Lower leg skin (tissue), 4 donors: ENCODE data around the gene PTPA. TPM values are rescaled to one million over a fixed set of nuclear protein-coding genes. Genes with fewer than 3 reads are reported as not detected.
A peak's percentile ranks its signal among the peaks of the same experiment; 100 is the strongest.

ENCODE experiments used
- DNase-seq, 2 donors: peaks; one replicate each; pipeline ENCODE4 v3.0.0-alpha.2; 2019; ENCODE audit warnings: low spot score in 2 of 2
- H3K4me3 ChIP-seq: fragments of 200-600 bp; sonication (generic); 2 replicates; pipeline ENCODE4 v1.5.1; 2017; ENCODE audit warnings: mild to moderate bottlenecking, low read depth; ENCODE audit not compliant: poor library complexity, severe bottlenecking
- CTCF ChIP-seq, 3 donors: fragments of 450-650 bp; IDR thresholded peaks; one replicate each; pipeline ENCODE4 v1.5.1; 2016; ENCODE audit warnings: antibody characterized with exemption in 3 of 3, mild to moderate bottlenecking in 3 of 3, moderate library complexity in 2 of 3
- POLR2A ChIP-seq, 2 donors: fragments of 450-650 bp; IDR thresholded peaks; one replicate each; pipeline ENCODE4 v1.6.1; 2016 to 2017; ENCODE audit warnings: antibody characterized with exemption in 2 of 2, mild to moderate bottlenecking in 1 of 2, moderate library complexity in 1 of 2
- WGBS, 2 donors: methylation state at CpG; one replicate each; pipeline ENCODE4 v1.1.5; 2018; 5-methylcytosine and 5-hydroxymethylcytosine counted together
- intact Hi-C: fragments of 100-400 bp; cut with DNase I; formaldehyde crosslinking; loops from one replicate; pipeline ENCODE4 v1.15.0; 2023; ENCODE audit warnings: low total_unique reads
- total RNA-seq, 4 donors: library from RNA; depleted of rRNA; stranded (reverse); fragments of >200 nt; gene quantifications; one replicate each; pipeline ENCODE4 v1.1.0, GENCODE V29; 2016

PTPA gene
- total RNA-seq, 4 donors from 2014 or later = 62.9 to 104 (median 73.8) TPM

- WGBS, 2 donors = 37 to 43% methylated on average over 14 of the region's 14 CpGs
- intact Hi-C loops = no loop called here
- H3K4me3 ChIP-seq = no peak overlapping the region
- peak; percentile 87 to 98 for DNase-seq
- TF ChIP-seq POLR2A (IDR thresholded peaks at IDR 0.05) = no peak
These were observed 32.1 kb downstream of the PTPA start for GRCh38 chr9:129143031-129143927.

- intact Hi-C loops = no loop called here
- no peak for TF ChIP-seq POLR2A (IDR thresholded peaks at IDR 0.05)
- TF ChIP-seq CTCF (IDR thresholded peaks at IDR 0.05) = no peak
- no peak for DNase-seq
- WGBS, 2 donors = 63 to 72% methylated on average over 2 of the region's 2 CpGs
- H3K4me3 ChIP-seq = no peak overlapping the region
These were observed 34.1 kb downstream of the PTPA start for GRCh38 chr9:129145316-129145715.

GRCh38 chr9:129145841-129146292, 34.7 kb downstream of the PTPA start:
- no peak overlapping the region for H3K4me3 ChIP-seq
- DNase-seq = no peak
- WGBS, 2 donors = 64 to 92% methylated on average over 6 to 7 of the region's 7 CpGs
- intact Hi-C loops = no loop called here
- no peak for TF ChIP-seq CTCF (IDR thresholded peaks at IDR 0.05)
- no peak for TF ChIP-seq POLR2A (IDR thresholded peaks at IDR 0.05)

GRCh38 chr9:129146441-129146941, 35.3 kb downstream of the PTPA start:
- DNase-seq = no peak
- no peak for TF ChIP-seq CTCF (IDR thresholded peaks at IDR 0.05)
- TF ChIP-seq POLR2A (IDR thresholded peaks at IDR 0.05) = no peak
- no peak overlapping the region for H3K4me3 ChIP-seq
- intact Hi-C loops = no loop called here
- WGBS, 2 donors = 54 to 63% methylated on average over 7 of the region's 8 CpGs

- intact Hi-C loops = no loop called here
- TF ChIP-seq POLR2A (IDR thresholded peaks at IDR 0.05) = no peak
- TF ChIP-seq CTCF (IDR thresholded peaks at IDR 0.05) = no peak
- no peak overlapping the region for H3K4me3 ChIP-seq
- DNase-seq = no peak
- WGBS, 2 donors = 77 to 79% methylated on average over 4 to 5 of the region's 6 CpGs
These were observed 37.4 kb downstream of the PTPA start for GRCh38 chr9:129148463-129149204.

GRCh38 chr9:129149442-129149841, 38.2 kb downstream of the PTPA start:
- intact Hi-C loops = no loop called here
- 83 to 96% methylated on average over 5 to 6 of the region's 6 CpGs for WGBS, 2 donors
- TF ChIP-seq POLR2A (IDR thresholded peaks at IDR 0.05) = no peak
- DNase-seq = no peak
- H3K4me3 ChIP-seq = no peak overlapping the region
